HG02973 (cell line): ENCODE results near the gene ZNF865.

Experiments
- ATAC-seq: cut with Tn5 transposase; IDR thresholded peaks from one replicate; pipeline ENCODE4 v1.9.1; 2021; ENCODE audit warnings: moderate library complexity; ENCODE audit not compliant: unreplicated experiment

ZNF865 gene

DNA sequence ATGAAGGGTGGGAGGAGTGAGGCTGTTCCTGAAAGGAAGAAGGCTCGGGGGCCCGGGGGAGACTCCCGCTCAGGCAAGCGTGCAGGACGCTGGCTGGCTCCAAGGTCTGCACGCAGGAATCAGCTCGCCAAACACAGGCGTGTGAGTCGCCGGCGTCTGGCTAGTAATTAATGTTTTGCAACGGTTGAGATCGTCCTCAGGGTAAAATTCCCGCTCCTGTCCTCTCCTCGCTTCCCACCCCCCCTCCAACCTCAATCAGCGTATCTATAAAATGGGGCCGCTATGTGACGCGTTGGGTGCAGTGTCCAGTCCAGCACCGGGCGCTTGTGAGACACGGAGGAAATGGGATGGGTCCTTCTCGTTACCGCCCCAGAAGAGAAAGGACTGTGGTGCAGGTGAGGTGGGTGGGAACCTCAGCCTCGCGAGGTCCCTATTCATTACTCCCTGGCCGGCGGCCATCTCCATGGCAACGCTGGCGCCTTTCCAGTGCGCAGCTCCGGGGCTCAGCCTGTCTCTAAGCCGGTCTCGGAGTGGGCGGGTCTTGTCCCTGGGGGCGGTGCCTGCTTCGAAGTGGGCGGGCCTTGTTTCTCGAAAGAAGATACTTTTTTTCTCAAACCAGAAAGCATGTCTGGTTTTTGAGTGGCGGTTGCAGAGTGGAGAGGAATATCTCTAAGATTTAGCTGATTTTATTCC is 18.3 kb upstream of the ZNF865 start:
- ATAC-seq: peak; percentile 74

- no peak for ATAC-seq
Measured at GRCh38 chr19:55588738-55589137, 16.7 kb upstream of the ZNF865 start.

DNA sequence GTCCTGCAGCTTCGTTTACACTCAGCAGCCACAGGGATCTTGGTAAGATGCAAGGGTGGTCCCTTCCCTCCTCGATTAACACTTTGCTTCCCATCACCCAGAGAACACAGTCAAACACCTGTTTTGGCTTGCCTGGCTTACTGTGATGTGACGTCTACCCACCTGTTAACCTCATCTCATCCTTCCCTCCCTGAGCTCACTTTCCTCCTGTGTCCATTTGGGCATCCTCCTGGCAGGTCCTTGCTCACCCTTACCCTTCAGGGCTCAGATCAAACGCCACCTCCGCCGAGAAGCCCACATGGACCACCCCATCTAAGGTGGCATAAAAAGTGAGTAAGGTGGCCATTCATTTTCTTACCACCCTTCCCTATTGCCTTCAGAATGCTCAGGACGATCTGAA is 15.3 kb upstream of the ZNF865 start:
- ATAC-seq: no peak

- ATAC-seq: no peak
Measured at GRCh38 chr19:55590617-55591016, 14.8 kb upstream of the ZNF865 start.

DNA sequence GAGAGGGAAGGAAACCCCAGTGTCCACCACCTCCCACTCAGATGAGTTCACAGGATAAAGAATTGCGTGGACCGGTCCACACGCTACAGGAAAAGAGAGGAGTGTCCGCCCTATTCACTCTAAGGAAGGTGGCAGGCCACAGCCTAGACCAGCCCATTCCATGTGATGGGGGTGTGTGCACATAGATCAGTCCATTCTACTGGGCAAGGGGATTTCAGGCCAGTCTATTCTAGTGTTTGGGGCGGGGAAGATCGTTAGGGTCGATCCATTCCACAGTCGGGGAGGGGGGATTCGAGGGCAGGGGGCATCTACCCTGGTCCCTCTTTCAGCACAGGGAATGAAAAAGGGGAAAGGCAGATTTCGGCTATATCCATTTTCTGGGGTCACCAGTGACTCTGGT is 13.9 kb upstream of the ZNF865 start:
- no peak for ATAC-seq

GRCh38 chr19:55592391-55593090 is 12.9 kb upstream of the ZNF865 start:
- ATAC-seq: no peak

DNA sequence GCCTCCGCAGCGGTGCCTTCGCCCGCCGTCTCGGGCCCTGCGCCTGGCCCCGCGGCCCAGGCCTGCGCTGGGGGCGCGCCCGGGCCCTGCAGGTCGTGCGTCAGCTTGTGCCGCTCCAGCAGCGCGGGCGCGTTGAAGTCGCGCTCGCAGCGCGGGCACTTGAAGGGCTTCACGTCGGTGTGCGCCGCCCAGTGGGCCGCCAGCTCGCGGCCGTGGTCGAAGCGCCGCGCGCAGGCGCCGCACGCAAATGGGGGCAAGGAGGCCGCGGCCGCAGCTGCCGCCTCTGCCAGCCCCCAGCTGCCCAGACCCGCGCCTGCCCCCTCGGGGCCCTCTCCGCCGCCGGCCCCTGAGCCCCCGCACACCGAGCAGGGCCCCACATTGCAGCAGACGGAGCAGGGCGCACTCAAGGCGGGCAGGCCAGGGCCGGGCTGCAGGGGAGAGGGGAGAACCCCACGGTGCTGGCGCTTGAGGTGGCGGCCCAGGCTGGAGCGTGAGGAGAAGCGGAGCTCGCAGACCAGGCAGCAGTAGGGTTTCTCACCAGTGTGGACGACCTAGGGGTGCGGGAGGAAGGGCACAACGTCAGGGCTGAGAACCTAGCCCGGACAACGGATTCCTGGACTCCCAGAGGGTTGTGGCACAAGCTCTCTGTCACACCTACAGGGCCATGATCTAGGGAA is 12.2 kb upstream of the ZNF865 start:
- no peak for ATAC-seq

DNA sequence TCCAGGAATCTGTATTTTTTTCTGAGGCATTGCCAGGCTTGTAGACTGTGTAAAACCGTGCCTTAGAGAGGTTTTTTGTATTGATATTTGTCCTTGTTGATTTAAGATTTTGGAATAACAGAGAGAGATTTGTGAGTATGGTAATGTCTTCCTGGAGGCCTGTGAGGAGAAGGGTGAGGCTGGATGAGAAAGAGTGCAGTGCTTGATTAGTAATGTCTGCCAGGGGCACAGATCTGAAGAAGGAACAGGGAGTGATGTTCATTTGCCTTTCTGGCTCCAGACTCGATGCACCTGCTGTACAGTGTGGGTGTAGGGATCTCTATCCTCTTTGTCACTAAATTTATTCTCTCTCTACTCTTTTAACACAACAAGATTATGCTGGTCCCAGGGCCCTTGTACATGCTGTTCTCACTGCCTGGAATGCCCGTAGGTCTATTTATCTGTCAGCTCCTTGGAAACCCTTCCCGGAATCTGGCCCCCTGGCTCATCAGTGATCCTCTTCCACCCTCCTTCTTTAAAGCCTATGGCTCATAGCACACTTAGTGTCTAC is 10.4 kb upstream of the ZNF865 start:
- ATAC-seq: no peak

- no peak for ATAC-seq
Measured at GRCh38 chr19:55596304-55596703, 9.1 kb upstream of the ZNF865 start.

DNA sequence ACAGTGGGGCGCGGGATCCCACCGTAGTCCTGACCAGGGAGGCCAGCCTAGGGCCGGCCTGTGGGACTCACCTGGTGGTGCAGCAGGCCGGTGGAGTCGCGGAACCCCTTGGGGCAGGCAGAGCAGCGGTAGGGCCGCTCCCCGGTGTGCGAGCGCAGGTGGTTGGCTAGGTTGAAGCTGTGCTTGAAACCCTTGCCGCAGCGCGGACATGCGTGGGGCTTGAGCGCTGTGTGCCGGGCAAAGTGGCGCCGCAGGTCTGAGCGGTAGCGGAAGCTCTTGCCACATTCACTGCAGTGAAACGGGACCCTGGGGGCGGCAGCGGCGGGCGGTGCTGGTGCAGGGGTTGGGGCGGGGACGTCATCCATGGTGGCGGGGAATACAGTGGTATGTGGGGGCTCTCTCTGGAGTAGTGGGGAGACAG is 7.9 kb upstream of the ZNF865 start:
- no peak for ATAC-seq

- ATAC-seq: no peak
Measured at GRCh38 chr19:55598034-55598433, 7.4 kb upstream of the ZNF865 start.

GRCh38 chr19:55598719-55599467 is 6.6 kb upstream of the ZNF865 start:
- peak; percentile 43 for ATAC-seq

GRCh38 chr19:55599468-55599841 is 6.0 kb upstream of the ZNF865 start, which contains the start of gene FIZ1:
FIZ1 (minus strand) TSS chr19:55599517; CDS start chr19:55597865, 1,652 bp downstream.
- peak; percentile 55 for ATAC-seq

GRCh38 chr19:55599842-55600661 is 5.4 kb upstream of the ZNF865 start, which contains the start of gene ZNF524:
ZNF524 (plus strand) TSS chr19:55600288; CDS start chr19:55602113, 1,825 bp downstream.
- ATAC-seq: peak; percentile 34

DNA sequence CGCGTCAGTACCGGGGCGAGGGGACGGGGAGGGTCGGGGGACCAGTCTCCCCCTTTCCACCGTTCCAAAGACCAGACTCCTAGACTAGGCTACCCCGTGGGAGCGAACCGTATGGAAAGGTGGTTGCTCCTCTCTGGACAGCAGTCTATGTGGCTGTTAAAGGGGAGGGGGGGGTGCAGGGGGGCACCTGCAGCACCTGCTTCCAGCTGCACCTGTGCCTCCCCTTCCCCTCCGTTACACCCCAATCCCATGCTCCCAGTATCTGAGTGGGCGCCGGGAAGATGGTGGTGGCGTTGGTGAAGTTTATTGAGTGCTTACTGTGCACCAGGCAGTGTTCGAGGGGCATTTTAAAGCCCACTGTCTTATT is 4.8 kb upstream of the ZNF865 start:
- no peak for ATAC-seq

DNA sequence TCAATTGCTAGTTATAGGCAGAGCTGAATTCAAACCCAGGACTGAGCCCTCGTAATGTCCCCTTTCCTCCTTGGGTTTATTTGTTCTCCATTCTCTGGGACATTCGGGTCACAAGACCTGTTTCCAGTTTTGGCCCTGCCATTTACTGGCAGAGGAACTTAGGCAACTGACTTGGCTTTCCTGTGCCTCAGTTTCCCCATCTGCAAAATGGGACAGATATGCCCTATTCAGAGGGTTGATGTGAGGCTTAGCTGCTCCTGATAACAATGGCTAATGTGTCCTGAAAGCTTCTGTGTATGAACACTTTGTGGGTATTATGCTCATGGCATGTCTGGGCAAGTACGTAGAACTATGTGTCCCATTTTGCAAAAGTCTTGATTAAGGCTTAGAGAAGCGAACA is 4.4 kb upstream of the ZNF865 start:
- no peak for ATAC-seq

- ATAC-seq: no peak
Measured at GRCh38 chr19:55602104-55603001, 3.1 kb upstream of the ZNF865 start.

GRCh38 chr19:55603115-55603514 is 2.3 kb upstream of the ZNF865 start:
- ATAC-seq: no peak
